Muscle of leg (tissue), 11 donors: ENCODE results near the gene PUDP. TPM values are rescaled to one million over a fixed set of nuclear protein-coding genes. Genes with fewer than 3 reads are reported as not detected.

Experiments
- DNase-seq: peaks from one replicate; pipeline ENCODE4 v3.0.0; 2013
- H3K27ac ChIP-seq: one replicate; pipeline ENCODE4 v1.5.1; 2013; ENCODE audit warnings: mild to moderate bottlenecking, low read length, control low read depth
- H3K27me3 ChIP-seq: one replicate; pipeline ENCODE4 v1.6.1; 2013; ENCODE audit warnings: low read length; ENCODE audit not compliant: control insufficient read depth, insufficient read depth
- H3K36me3 ChIP-seq: one replicate; pipeline ENCODE4 v1.6.1; 2013; ENCODE audit warnings: low read length; ENCODE audit not compliant: control insufficient read depth, insufficient read depth
- H3K4me1 ChIP-seq: one replicate; pipeline ENCODE4 v1.6.1; 2013; ENCODE audit warnings: low read length; ENCODE audit not compliant: control insufficient read depth, insufficient read depth
- H3K4me3 ChIP-seq: one replicate; pipeline ENCODE4 v1.5.1; 2013; ENCODE audit warnings: low read length, control low read depth
- H3K9me3 ChIP-seq: replicated peaks from 2 replicates; pipeline ENCODE4 v1.6.1; 2013; ENCODE audit warnings: low read depth, low read length; ENCODE audit not compliant: control insufficient read depth
- WGBS: methylation state at CpG from one replicate; pipeline ENCODE4 v1.1.5; 2013; ENCODE audit warnings: missing lambda C conversion rate; ENCODE audit not compliant: insufficient coverage; 5-methylcytosine and 5-hydroxymethylcytosine counted together
- polyA plus RNA-seq, 8 donors: library from polyadenylated mRNA; unstranded; fragments of 120-200 nt; gene quantifications; one replicate each; pipeline versions ENCODE4 v1.2.1 to v1.2.3, GENCODE V29; 2013; ENCODE audit warnings: inconsistent platforms in 1 of 8, low replicate concordance in 1 of 8; ENCODE audit not compliant: insufficient read length in 8 of 8, insufficient read depth in 1 of 8
- total RNA-seq: library from RNA; stranded (reverse); fragments of 120-200 nt; gene quantifications from one replicate; pipeline ENCODE4 v1.2.4, GENCODE V29; 2013

The PUDP gene
- total and polyA plus RNA-seq, 9 donors, result 17.4 to 32.6 (median 28.4) TPM

DNA sequence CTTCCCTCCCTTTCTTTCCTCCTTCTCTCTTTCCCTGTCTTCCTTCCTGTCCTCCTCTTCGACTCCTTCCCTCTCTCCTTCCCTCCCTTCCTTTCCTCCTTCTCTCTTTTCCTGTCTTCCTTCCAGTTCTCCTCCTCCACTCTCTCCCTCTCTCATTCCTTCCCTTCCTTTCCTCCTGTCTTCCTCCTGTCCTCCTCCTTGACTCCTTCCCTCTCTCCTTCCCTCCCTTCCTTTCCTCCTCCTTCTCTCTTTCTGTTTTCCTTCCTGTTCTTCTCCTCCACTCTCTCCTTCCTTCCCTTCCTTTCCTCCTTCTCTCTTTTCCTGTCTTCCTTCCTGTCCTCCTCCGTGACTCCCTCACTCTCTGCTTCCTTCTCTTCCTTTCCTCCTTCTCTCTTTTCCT is 5.3 kb upstream of the PUDP start:
- 72% methylated on average over 2 of the region's 2 CpGs for WGBS
- no peaks in the 10 kb centered on the region for H3K9me3 ChIP-seq
- no peak overlapping the region for H3K4me3 ChIP-seq
- no peak overlapping the region for H3K27ac ChIP-seq
- H3K36me3 ChIP-seq, result no peaks in the 10 kb centered on the region
- H3K27me3 ChIP-seq, result peaks cover 10% of the 10 kb centered on the region
- no peak for DNase-seq
- H3K4me1 ChIP-seq, result no peaks in the 10 kb centered on the region

DNA sequence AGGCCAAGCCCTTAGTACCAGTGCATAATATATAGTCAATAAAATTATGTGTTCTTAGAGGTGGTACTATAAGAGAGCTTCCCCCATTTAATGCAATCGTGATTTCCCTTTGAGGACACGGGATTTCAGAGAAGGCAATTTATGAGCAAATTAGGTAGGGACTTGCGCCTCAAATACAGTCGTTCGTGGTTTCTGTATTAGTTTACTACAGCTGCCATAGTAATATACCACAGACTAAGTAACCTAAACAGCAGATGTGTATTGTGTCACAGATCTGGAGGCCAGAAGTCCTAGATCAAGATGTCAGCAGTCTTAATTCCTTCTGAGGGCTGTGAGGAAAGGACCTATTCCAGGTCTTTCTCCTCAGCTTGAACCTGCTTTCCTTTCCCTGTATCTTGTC is 1.5 kb upstream of the PUDP start:
- WGBS, result no CpG with 5 or more reads among the region's 5 CpGs
- peaks cover 8% of the 10 kb centered on the region for H3K27me3 ChIP-seq
- H3K4me1 ChIP-seq, result peaks cover 7% of the 10 kb centered on the region
- H3K36me3 ChIP-seq, result no peaks in the 10 kb centered on the region
- H3K4me3 ChIP-seq, result no peak overlapping the region
- no peak for DNase-seq
- H3K27ac ChIP-seq, result no peak overlapping the region
- H3K9me3 ChIP-seq, result no peaks in the 10 kb centered on the region

DNA sequence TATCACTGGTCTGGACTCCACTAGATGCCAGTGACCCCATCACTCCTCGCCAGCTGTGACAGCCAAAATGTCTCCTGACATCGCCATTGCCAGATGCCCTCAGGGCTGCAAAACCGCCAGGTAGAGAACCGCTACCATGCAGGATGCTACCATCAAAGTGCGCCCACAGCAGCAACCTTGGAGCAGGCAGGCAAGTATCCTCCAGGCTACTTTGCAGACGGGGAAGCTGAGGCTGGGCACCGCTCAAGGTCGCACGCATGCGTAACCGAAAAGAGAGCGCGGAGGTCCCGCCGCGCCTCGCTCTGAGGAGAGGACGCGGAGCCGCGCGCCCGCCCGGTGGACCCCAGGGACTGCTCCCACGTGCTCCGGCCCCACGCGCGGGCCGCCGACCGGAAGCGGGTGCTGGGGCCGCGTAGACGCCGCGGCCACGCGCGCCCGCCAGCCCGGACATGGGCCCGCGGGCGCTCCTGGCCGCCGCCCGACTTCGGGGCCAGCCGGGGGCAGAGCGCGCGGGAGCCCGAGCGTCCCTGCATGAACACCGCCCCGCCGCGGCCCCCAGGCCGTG is 458 bp downstream of the PUDP start, which contains the start of gene STS:
Gene STS, plus strand, starts transcription at position 300 of the 565 bp plus-strand sequence. CDS start 105,488 bp downstream, outside the sequence.
- Histone ChIP-seq H3K4me3 (peak within 1 kb of the TSS; percentile 98), H3K36me3 (no peaks in the 10 kb centered on the region), H3K27ac (peak within 1 kb of the TSS; percentile 91), H3K9me3 (no peaks in the 10 kb centered on the region), H3K4me1 (peaks cover 7% of the 10 kb centered on the region), H3K27me3 (peaks cover 6% of the 10 kb centered on the region)
- peak; percentile 76 for DNase-seq
- WGBS, result under 1% methylated on average over 57 of the region's 61 CpGs

DNA sequence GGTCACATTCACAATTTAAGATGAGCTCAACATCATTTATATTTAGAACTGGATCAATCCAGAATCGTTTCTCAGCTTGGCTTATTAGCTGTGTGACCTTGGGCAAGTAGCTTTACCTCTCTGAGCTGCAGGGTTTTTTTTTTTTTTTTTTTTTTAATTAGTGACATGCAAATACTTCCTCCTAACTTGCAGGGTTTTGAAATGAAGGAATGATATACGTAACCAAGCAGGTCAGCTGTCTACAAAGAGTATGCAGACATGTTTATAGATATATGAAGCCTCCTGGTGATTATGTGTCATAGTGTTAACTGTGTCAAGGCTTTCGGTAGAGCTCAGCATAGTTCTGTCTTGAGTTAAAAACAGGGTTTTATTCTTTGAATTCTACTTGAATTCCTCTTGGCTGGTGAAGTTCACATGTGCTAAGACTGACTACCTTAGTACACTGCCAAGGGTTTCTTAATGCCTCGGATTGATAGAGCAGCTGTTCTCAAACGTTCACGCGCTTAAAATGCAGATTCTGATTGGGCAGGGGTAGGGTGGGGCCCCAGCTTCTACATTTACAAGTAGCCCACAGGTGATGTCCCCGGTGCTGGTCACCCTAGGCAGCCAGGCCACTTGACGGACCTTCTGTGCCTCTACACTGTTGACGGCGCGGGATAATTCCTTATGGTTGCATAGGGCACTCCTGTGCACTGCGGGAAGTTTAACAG is 1.1 kb downstream of the PUDP start:
- Histone ChIP-seq H3K9me3 (no peaks in the 10 kb centered on the region), H3K36me3 (no peaks in the 10 kb centered on the region), H3K27ac (peak overlapping the region; percentile 84), H3K27me3 (peaks cover 4% of the 10 kb centered on the region), H3K4me3 (peak overlapping the region; percentile 79), H3K4me1 (peaks cover 7% of the 10 kb centered on the region)
- WGBS, result 14% methylated on average over 11 of the region's 13 CpGs
- DNase-seq, result peak; percentile 71

DNA sequence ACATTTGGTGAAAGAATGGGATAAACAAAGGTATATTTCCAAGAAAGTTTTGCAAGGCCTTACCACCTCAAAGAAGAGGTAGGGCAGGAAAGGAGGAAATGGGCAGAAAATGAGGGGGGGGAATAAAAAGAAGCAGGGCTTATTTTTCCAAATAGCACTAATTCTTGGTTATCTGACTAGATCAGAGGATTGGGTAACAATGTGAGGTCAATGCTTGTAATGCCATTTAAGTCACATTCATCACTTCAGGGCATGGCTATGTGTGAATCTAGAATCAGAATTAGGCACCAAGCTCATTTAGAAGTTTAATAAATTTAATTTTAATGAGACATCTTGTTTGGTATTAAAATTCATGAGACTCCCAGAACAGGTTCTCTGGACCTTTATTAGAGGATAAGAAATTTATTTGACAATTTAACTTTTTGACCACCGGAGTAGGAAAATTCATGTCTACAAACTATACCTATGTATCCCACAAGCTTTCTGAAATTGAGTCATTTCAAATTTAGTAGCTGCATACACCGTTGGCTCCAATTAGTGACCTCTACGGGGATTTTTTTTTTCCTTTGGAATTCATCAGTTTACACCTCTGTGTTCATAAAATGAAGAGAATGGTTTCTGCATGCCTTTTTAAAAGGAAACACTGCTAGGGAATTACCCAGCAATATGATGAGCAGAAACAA is 1.8 kb downstream of the PUDP start:
- WGBS, result no CpG with 5 or more reads among the region's 3 CpGs
- H3K27me3 ChIP-seq, result peaks cover 4% of the 10 kb centered on the region
- H3K9me3 ChIP-seq, result no peaks in the 10 kb centered on the region
- no peak overlapping the region for H3K27ac ChIP-seq
- H3K36me3 ChIP-seq, result no peaks in the 10 kb centered on the region
- peaks cover 7% of the 10 kb centered on the region for H3K4me1 ChIP-seq
- DNase-seq, result no peak
- no peak overlapping the region for H3K4me3 ChIP-seq

DNA sequence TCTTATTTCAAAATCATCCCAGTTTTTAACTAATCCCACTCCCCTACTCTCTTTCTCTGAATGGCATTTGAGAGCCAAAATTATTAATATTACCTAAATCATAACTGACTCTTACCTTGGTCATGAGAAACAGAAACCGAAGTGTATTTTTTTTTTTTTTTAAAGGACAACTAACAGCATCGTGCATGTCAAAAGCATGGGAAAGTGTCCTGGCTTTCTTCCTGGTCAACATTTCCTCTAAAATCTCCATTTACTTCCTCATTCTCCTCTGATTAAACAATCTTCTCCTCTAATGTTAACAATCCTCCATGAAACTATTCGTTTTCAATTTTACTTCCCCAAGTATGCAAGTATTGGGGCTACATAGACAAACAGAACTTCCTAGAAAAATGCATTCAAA is 2.5 kb downstream of the PUDP start:
- DNase-seq, result peak; percentile 32
- Histone ChIP-seq H3K9me3 (no peaks in the 10 kb centered on the region), H3K36me3 (no peaks in the 10 kb centered on the region), H3K4me3 (no peak overlapping the region), H3K27me3 (peaks cover 4% of the 10 kb centered on the region), H3K27ac (no peak overlapping the region), H3K4me1 (peaks cover 7% of the 10 kb centered on the region)
- 0% methylated on average over 1 of the region's 3 CpGs for WGBS

GRCh38 chrX:7143941-7144525 is 3.9 kb downstream of the PUDP start:
- Histone ChIP-seq H3K4me3 (no peak overlapping the region), H3K27ac (no peak overlapping the region), H3K9me3 (no peaks in the 10 kb centered on the region), H3K27me3 (peaks cover 4% of the 10 kb centered on the region), H3K36me3 (no peaks in the 10 kb centered on the region), H3K4me1 (peaks cover 15% of the 10 kb centered on the region)
- DNase-seq, result no peak
- WGBS, result 82% methylated on average over 2 of the region's 8 CpGs

- Histone ChIP-seq H3K4me3 (no peak overlapping the region), H3K36me3 (no peaks in the 10 kb centered on the region), H3K27me3 (peaks cover 6% of the 10 kb centered on the region), H3K9me3 (no peaks in the 10 kb centered on the region), H3K27ac (no peak overlapping the region), H3K4me1 (peaks cover 15% of the 10 kb centered on the region)
- WGBS, result no CpG with 5 or more reads among the region's 1 CpG
- no peak for DNase-seq
Measured at GRCh38 chrX:7143076-7143475, 4.9 kb downstream of the PUDP start.

- Histone ChIP-seq H3K27me3 (peaks cover 6% of the 10 kb centered on the region), H3K36me3 (no peaks in the 10 kb centered on the region), H3K27ac (peak overlapping the region; percentile 9), H3K9me3 (no peaks in the 10 kb centered on the region), H3K4me1 (peaks cover 7% of the 10 kb centered on the region), H3K4me3 (no peak overlapping the region)
- DNase-seq, result peak; percentile 26
- 78% methylated on average over 7 of the region's 9 CpGs for WGBS
Measured at GRCh38 chrX:7139202-7140081, 8.5 kb downstream of the PUDP start.
